Measurements from ENCODE around the gene EHD1. TPM values are rescaled to one million over a fixed set of nuclear protein-coding genes. Genes with fewer than 3 reads are reported as not detected.

Gene EHD1
- total and polyA plus RNA-seq, 2 of the 8 experiments (the other 6 are each of a cell fraction or from before 2014, with no cell fraction given), result 31.5 to 42.9 TPM

- Histone ChIP-seq H2AFZ (ENCODE audit: low read length) (peak within 1 kb of the TSS; percentile 98), H3K27me3 (replicated peaks in 1 of 4; ENCODE audit: control insufficient read depth in 3 of 4, extremely low read depth in 1 of 4, insufficient read depth in 3 of 4, low read length in 3 of 4) (peaks cover 0 to 6% (median 4%) of the 10 kb centered on the region in 4 experiments; a peak in 4 of 7 replicates), H3K14ac (ENCODE audit: insufficient read length) (no peak within 1 kb of the TSS), H4K91ac (replicated peaks; ENCODE audit: insufficient read length, low read length) (peak within 1 kb of the TSS; percentile 58), H3K23me2 (ENCODE audit: low read depth, low read length) (peaks cover 8% of the 10 kb centered on the region; the same call in 1 of the 2 replicates), H4K20me1 (replicated peaks in 1 of 2; ENCODE audit: control insufficient read depth in 1 of 2, insufficient read depth in 2 of 2, low read length in 2 of 2) (no peaks in the 10 kb centered on the region), H3K4ac (replicated peaks; ENCODE audit: insufficient read length, low read depth, low read length) (peak within 1 kb of the TSS; percentile 22), H2BK12ac (ENCODE audit: low read depth, low read length) (peak within 1 kb of the TSS; percentile 75; the same call in 1 of the 2 replicates), H2AK5ac (ENCODE audit: low read depth, low read length) (no peak within 1 kb of the TSS), H4K5ac (ENCODE audit: insufficient read length, low read depth, low read length) (peak within 1 kb of the TSS; percentile 20), H2BK20ac (ENCODE audit: low read length) (no peak within 1 kb of the TSS), H2BK5ac (ENCODE audit: low read depth, low read length) (peak within 1 kb of the TSS; percentile 92), H3K4me3 (ENCODE audit: extremely low read depth in 1 of 4, insufficient read depth in 2 of 4, low read depth in 3 of 4, low read length in 4 of 4) (peak within 1 kb of the TSS; percentile 39 to 84 (median 55)), H2BK120ac (replicated peaks; ENCODE audit: low read depth, low read length) (no peak within 1 kb of the TSS), H3K79me2 (ENCODE audit: control insufficient read depth in 1 of 2, insufficient read depth in 2 of 2, low read length in 2 of 2) (no peaks in the 10 kb centered on the region), H4K8ac (ENCODE audit: extremely low read depth, insufficient read depth, low read length) (peak within 1 kb of the TSS; percentile 82), H3K4me1 (replicated peaks in 1 of 4; ENCODE audit: control insufficient read depth in 3 of 4, insufficient read depth in 4 of 4, low read length in 3 of 4) (peaks cover 0 to 7% (median 4%) of the 10 kb centered on the region in 4 experiments; a peak in 5 of 7 replicates), H3K23ac (ENCODE audit: insufficient read length) (no peak within 1 kb of the TSS), H3K56ac (replicated peaks; ENCODE audit: insufficient read length, low read depth, low read length) (peak within 1 kb of the TSS; percentile 46), H3K9ac (replicated peaks in 1 of 4; ENCODE audit: extremely low read depth in 1 of 4, low read depth in 3 of 4, low read length in 3 of 4) (peak within 1 kb of the TSS in 3 of 4 experiments; percentile 21 to 39 (median 25); a peak in 4 of 7 replicates), H3K18ac (ENCODE audit: extremely low read depth, low read length) (peak within 1 kb of the TSS; percentile 32), H3K79me1 (ENCODE audit: low read depth, low read length) (no peaks in the 10 kb centered on the region), H2BK15ac (ENCODE audit: low read length) (peak within 1 kb of the TSS; percentile 65; the same call in 1 of the 2 replicates), H3K27ac (ENCODE audit: low read depth, low read length) (peak within 1 kb of the TSS; percentile 71), H3K36me3 (ENCODE audit: control insufficient read depth in 2 of 4, insufficient read depth in 4 of 4, low read length in 3 of 4) (no peaks in the 10 kb centered on the region; a peak in 1 of 8 replicates), H3K9me3 (ENCODE audit: insufficient read depth in 2 of 2, low read depth in 1 of 2, low read length in 1 of 2) (no peaks in the 10 kb centered on the region), H3K4me2 (ENCODE audit: insufficient read depth in 1 of 2, low read depth in 2 of 2, low read length in 2 of 2) (peak within 1 kb of the TSS; percentile 71 to 84)
- WGBS, 2 experiments (ENCODE audit: extremely low coverage in 1 of 2, insufficient coverage in 1 of 2, insufficient read length in 1 of 2, insufficient replicate concordance in 2 of 2, low coverage in 1 of 2, low lambda C conversion rate in 2 of 2, missing lambda C conversion rate in 1 of 2), result 3% methylated on average over 36 of the region's 47 CpGs; no CpG with 5 or more reads in 1 of the 2 experiments
- POLR2A ChIA-PET (ENCODE audit: partially characterized antibody), result interaction anchor here (0.8 to 2.0 kb wide), 11 partner anchors 8 to 188 kb away, joined by 3 to 11 read pairs (median 3); partner anchors contain the start of genes BATF2, EHD1, GPHA2 and MEN1
- CTCF ChIA-PET (ENCODE audit: partially characterized antibody), result interaction anchor here (0.6 to 2.4 kb wide), 6 partner anchors 10 to 77 kb away, joined by 3 to 7 read pairs (median 4); no protein-coding TSS in a partner anchor
- DNase-seq (ENCODE audit: low read depth in 1 of 2, low spot score in 2 of 2) (peak; percentile 69 to 87), FAIRE-seq (peak; percentile 98)
- TF ChIP-seq POLR2A (IDR thresholded peaks at IDR 0.05; ENCODE audit: control extremely low read depth in 1 of 2, low read depth in 2 of 2, low read length in 2 of 2) (no peak), EGR1 (IDR thresholded peaks at IDR 0.05; ENCODE audit: borderline replicate concordance, low read depth, low read length) (no peak), ATF3 (IDR thresholded peaks at IDR 0.05; ENCODE audit: insufficient read depth, low read depth, low read length) (peak; percentile 42; the same call in 1 of the 2 replicates), E2F6 (IDR thresholded peaks at IDR 0.05) (no peak), RBBP5 (IDR thresholded peaks at IDR 0.05; ENCODE audit: borderline replicate concordance, low read depth, low read length) (peak; percentile 33; the same call in 1 of the 2 replicates), TAF1 (IDR thresholded peaks at IDR 0.05; ENCODE audit: low read depth, low read length) (no peak), SUZ12 (IDR thresholded peaks at IDR 0.05; ENCODE audit: low read length) (no peak), TCF12 (IDR thresholded peaks at IDR 0.05; ENCODE audit: low read depth, low read length) (peak; percentile 70; the same call in 1 of the 2 replicates), EP300 (IDR thresholded peaks at IDR 0.05; ENCODE audit: borderline replicate concordance in 1 of 2, low read depth in 2 of 2, low read length in 2 of 2) (no peak)
Measured at GRCh38 chr11:64923944-64924909, 45.8 kb upstream of the EHD1 start, which contains the start of gene PPP2R5B. Gene PPP2R5B (plus strand): TSS chr11:64924689. CDS start chr11:64925735, 1,046 bp downstream.
